ENCODE measurements around the gene ASCC1. TPM values are rescaled to one million over a fixed set of nuclear protein-coding genes. Genes with fewer than 3 reads are reported as not detected.
"Not testable (repeated sequence)": the region's sequence is repeated elsewhere in the genome, so short reads cannot be mapped to it uniquely, and the experiment has no call there.

Gene ASCC1
- total and polyA plus RNA-seq, 2 donors from 2014 or later: 24.0 to 36.1 TPM

DNA sequence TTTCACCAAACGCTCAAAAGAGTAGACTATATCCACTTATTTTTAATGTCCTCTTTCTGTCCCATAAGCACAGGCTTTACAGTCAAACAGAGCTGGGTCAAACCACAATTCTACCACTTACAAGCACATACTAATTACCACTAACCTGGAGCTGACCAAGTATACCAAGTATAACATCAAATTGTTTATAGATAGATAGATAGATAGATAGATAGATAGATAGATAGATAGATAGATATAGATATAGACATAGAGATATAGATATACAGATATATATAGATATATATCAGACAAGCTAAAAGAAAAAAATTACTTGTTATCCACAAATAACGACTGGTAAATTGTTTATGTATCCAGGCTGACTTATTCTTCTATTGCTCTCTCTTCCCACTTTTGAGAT is 75.2 kb downstream of the ASCC1 start:
- H3K9me3 ChIP-seq (ENCODE audit: control insufficient read depth in 2 of 3, insufficient read depth in 1 of 3, low read length in 3 of 3): no peaks in the 10 kb centered on the region
- no peak overlapping the region for H3K27ac ChIP-seq (ENCODE audit: low read depth in 2 of 2, low read length in 2 of 2)
- FAIRE-seq (no peak), DNase-seq (no peak)
- H3K27me3 ChIP-seq (ENCODE audit: control insufficient read depth, insufficient read depth, low read length): no peaks in the 10 kb centered on the region
- no peak overlapping the region for H3K4me3 ChIP-seq (ENCODE audit: low read length in 3 of 3)
- no peak overlapping the region for H3K9ac ChIP-seq (ENCODE audit: low read length in 3 of 3)
- H3K36me3 ChIP-seq (ENCODE audit: control insufficient read depth in 2 of 3, insufficient read depth in 3 of 3, low read length in 3 of 3): no peaks in the 10 kb centered on the region
- intact Hi-C loops (cut with DNase I): no loop called here
- TF ChIP-seq, protein P1, sequence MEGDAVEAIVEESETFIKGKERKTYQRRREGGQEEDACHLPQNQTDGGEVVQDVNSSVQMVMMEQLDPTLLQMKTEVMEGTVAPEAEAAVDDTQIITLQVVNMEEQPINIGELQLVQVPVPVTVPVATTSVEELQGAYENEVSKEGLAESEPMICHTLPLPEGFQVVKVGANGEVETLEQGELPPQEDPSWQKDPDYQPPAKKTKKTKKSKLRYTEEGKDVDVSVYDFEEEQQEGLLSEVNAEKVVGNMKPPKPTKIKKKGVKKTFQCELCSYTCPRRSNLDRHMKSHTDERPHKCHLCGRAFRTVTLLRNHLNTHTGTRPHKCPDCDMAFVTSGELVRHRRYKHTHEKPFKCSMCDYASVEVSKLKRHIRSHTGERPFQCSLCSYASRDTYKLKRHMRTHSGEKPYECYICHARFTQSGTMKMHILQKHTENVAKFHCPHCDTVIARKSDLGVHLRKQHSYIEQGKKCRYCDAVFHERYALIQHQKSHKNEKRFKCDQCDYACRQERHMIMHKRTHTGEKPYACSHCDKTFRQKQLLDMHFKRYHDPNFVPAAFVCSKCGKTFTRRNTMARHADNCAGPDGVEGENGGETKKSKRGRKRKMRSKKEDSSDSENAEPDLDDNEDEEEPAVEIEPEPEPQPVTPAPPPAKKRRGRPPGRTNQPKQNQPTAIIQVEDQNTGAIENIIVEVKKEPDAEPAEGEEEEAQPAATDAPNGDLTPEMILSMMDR (IDR thresholded peaks at IDR 0.05; ENCODE audit: borderline replicate concordance, extremely low read depth, insufficient read depth): no peak
- H3K4me1 ChIP-seq (ENCODE audit: control insufficient read depth in 2 of 3, insufficient read depth in 2 of 3, low read depth in 1 of 3, low read length in 3 of 3): no peaks in the 10 kb centered on the region

DNA sequence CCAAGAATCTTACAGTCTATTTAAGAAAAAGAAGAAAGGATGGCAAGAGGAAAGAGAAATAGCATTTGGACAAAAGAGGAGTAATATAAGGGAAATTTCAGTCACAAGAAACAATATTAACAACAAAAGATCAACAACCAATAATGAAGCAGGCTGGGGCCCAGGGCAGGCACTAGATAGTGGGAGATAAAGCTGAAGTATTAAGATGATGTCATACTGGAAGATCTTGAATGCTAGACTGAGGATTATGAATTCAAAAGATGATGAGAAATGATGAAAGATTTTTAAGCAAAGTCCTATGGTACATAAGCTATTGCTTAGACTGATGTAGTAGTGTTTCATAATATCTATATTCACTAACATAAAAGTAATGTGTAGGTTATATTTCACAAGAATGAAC is 75.9 kb downstream of the ASCC1 start:
- no peaks in the 10 kb centered on the region for H3K4me1 ChIP-seq (ENCODE audit: control insufficient read depth in 2 of 3, insufficient read depth in 2 of 3, low read depth in 1 of 3, low read length in 3 of 3)
- no peak overlapping the region for H3K27ac ChIP-seq (ENCODE audit: low read depth in 2 of 2, low read length in 2 of 2)
- H3K9me3 ChIP-seq (ENCODE audit: control insufficient read depth in 2 of 3, insufficient read depth in 1 of 3, low read length in 3 of 3): no peaks in the 10 kb centered on the region
- FAIRE-seq (no peak), DNase-seq (no peak)
- H3K9ac ChIP-seq (ENCODE audit: low read length in 3 of 3): no peak overlapping the region
- TF ChIP-seq, protein P1 (IDR thresholded peaks at IDR 0.05; ENCODE audit: borderline replicate concordance, extremely low read depth, insufficient read depth): no peak
- no peaks in the 10 kb centered on the region for H3K27me3 ChIP-seq (ENCODE audit: control insufficient read depth, insufficient read depth, low read length)
- intact Hi-C loops (cut with DNase I): no loop called here
- H3K4me3 ChIP-seq (ENCODE audit: low read length in 3 of 3): no peak overlapping the region
- no peaks in the 10 kb centered on the region for H3K36me3 ChIP-seq (ENCODE audit: control insufficient read depth in 2 of 3, insufficient read depth in 3 of 3, low read length in 3 of 3)

DNA sequence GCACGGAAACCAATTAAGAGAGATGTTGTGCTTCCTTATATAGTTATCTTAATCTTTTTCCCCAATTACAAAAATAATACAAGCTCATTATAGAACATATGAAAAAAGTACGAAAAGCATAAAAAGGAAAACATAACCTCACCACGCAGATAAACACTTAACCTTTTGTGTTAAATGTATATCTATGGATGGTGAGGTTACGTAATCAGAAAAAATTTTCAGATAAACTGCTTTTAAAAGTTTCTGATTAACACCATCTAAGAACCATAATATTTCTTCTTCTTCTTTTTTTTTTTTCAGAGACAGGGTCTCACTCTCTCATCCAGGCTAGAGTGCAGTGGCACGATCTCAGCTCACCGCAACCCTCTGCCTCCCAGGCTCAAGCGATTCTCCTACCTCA is 78.5 kb downstream of the ASCC1 start:
- H3K27me3 ChIP-seq (ENCODE audit: control insufficient read depth, insufficient read depth, low read length): no peaks in the 10 kb centered on the region
- FAIRE-seq: no peak
- H3K4me1 ChIP-seq (ENCODE audit: control insufficient read depth in 2 of 3, insufficient read depth in 2 of 3, low read depth in 1 of 3, low read length in 3 of 3): no peaks in the 10 kb centered on the region
- H3K4me3 ChIP-seq (ENCODE audit: low read length in 3 of 3): no peak overlapping the region
- intact Hi-C loops (cut with DNase I): no loop called here
- H3K9me3 ChIP-seq (ENCODE audit: control insufficient read depth in 2 of 3, insufficient read depth in 1 of 3, low read length in 3 of 3): no peaks in the 10 kb centered on the region
- no peak overlapping the region for H3K27ac ChIP-seq (ENCODE audit: low read depth in 2 of 2, low read length in 2 of 2)
- no peaks in the 10 kb centered on the region for H3K36me3 ChIP-seq (ENCODE audit: control insufficient read depth in 2 of 3, insufficient read depth in 3 of 3, low read length in 3 of 3)
- no peak overlapping the region for H3K9ac ChIP-seq (ENCODE audit: low read length in 3 of 3)
- TF ChIP-seq, protein P1 (IDR thresholded peaks at IDR 0.05; ENCODE audit: borderline replicate concordance, extremely low read depth, insufficient read depth): no peak
- DNase-seq: no peak

DNA sequence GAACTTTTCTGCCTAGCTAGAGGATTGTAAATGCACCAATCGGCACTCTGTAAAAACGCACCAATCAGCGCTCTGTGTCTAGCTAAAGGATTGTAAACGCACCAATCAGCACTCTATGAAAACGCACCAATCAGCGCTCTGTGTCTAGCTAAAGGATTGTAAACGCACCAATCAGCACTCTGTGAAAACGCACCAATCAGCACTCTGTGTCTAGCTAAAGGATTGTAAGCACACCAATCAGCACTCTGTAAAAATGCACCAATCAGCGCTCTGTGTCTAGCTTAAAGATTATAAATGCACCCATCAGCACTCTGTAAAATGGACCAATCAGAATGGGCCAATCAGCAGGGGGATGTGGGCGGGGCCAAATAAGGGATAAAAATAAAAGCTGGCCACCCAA is 79.9 kb downstream of the ASCC1 start:
- FAIRE-seq; intact Hi-C loops (cut with DNase I): not testable (repeated sequence)

More for the DNA sequence above, 79.9 kb downstream of the ASCC1 start:
- not testable (repeated sequence) for H3K27me3 ChIP-seq (ENCODE audit: control insufficient read depth, insufficient read depth, low read length); H3K4me1 ChIP-seq (ENCODE audit: control insufficient read depth in 2 of 3, insufficient read depth in 2 of 3, low read depth in 1 of 3, low read length in 3 of 3); H3K36me3 ChIP-seq (ENCODE audit: control insufficient read depth in 2 of 3, insufficient read depth in 3 of 3, low read length in 3 of 3); DNase-seq; H3K4me3 ChIP-seq (ENCODE audit: low read length in 3 of 3); H3K9me3 ChIP-seq (ENCODE audit: control insufficient read depth in 2 of 3, insufficient read depth in 1 of 3, low read length in 3 of 3); H3K9ac ChIP-seq (ENCODE audit: low read length in 3 of 3); H3K27ac ChIP-seq (ENCODE audit: low read depth in 2 of 2, low read length in 2 of 2)

All from kidney (tissue), 14 donors.